HL-60 (cell line): Measurements from ENCODE around the gene PHTF1.
A peak's percentile ranks its signal among the peaks of the same experiment; 100 is the strongest.
"Not testable (repeated sequence)": the region's sequence is repeated elsewhere in the genome, so short reads cannot be mapped to it uniquely, and the experiment has no call there.

Experiments used
- DNase-seq, 2 experiments: peaks; one replicate each; pipeline ENCODE4 v3.0.0-alpha.2; 2010 to 2020; ENCODE audit warnings: low read depth in 1 of 2, low spot score in 1 of 2
- H3K27ac ChIP-seq: fragments of 250-450 bp; sonication (Bioruptor Pico); replicated peaks from 2 replicates; pipeline ENCODE4 v1.5.1; 2020; ENCODE audit warnings: mild to moderate bottlenecking, moderate library complexity
- H3K27me3 ChIP-seq: fragments of 250-450 bp; sonication (Bioruptor Pico); 2 replicates; pipeline ENCODE4 v1.5.1; 2021; ENCODE audit warnings: mild to moderate bottlenecking, moderate library complexity; ENCODE audit not compliant: insufficient read depth, poor library complexity, severe bottlenecking
- H3K4me3 ChIP-seq: replicated peaks from 2 replicates; pipeline ENCODE4 v1.5.1; 2011; ENCODE audit warnings: mild to moderate bottlenecking, control low read depth, low read length; ENCODE audit not compliant: insufficient read depth
- CTCF ChIP-seq: IDR thresholded peaks from one replicate; pipeline ENCODE4 v1.5.1; 2011; ENCODE audit warnings: low read length, control low read depth, inconsistent platforms; ENCODE audit not compliant: insufficient read depth
- GABPA ChIP-seq: IDR thresholded peaks from 2 replicates; pipeline ENCODE4 v1.6.1; 2012; ENCODE audit warnings: low read depth
- POLR2AphosphoS5 ChIP-seq: IDR thresholded peaks from 2 replicates; pipeline ENCODE4 v1.6.1; 2012; ENCODE audit warnings: low read depth
- REST ChIP-seq: IDR thresholded peaks from 2 replicates; pipeline ENCODE4 v1.6.1; 2012; ENCODE audit warnings: low read depth; ENCODE audit not compliant: insufficient replicate concordance
- SPI1 ChIP-seq: IDR thresholded peaks from 2 replicates; pipeline ENCODE4 v1.6.1; 2012; ENCODE audit warnings: low read depth, mild to moderate bottlenecking, borderline replicate concordance

The PHTF1 gene

GRCh38 chr1:113758631-113759332 is 504 bp downstream of the PHTF1 start:
- H3K27ac ChIP-seq: peak overlapping the region; percentile 94
- TF ChIP-seq POLR2AphosphoS5 (no peak), REST (no peak), SPI1 (no peak), GABPA (no peak), CTCF (no peak)
- H3K27me3 ChIP-seq: no peaks in the 10 kb centered on the region
- peak; percentile 34 to 64 for DNase-seq
- H3K4me3 ChIP-seq: peak overlapping the region; percentile 80

DNA sequence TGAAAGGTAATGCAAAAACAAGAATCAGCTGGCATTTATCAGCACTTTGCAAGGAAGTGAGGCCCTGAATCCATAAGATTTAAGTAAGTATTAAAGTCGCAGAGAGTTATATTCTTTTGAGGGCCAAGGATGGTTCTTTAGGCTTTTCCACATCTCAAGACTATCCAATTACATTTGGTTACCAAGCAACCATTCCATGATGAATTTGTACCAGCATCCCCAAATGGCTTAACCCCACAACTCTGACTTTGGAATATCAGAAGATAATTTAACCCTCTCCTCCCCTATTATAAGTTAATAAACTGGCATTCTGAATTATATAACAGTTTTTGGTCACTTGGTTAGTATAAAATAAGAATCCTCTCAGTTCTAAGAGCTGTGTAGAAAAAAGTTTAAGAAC is 2.8 kb downstream of the PHTF1 start:
- Histone ChIP-seq H3K27me3 (no peaks in the 10 kb centered on the region), H3K27ac (no peak overlapping the region), H3K4me3 (no peak overlapping the region)
- TF ChIP-seq CTCF: no peak
- TF ChIP-seq SPI1: no peak
- no peak for TF ChIP-seq REST
- TF ChIP-seq GABPA: no peak
- no peak for TF ChIP-seq POLR2AphosphoS5
- DNase-seq: no peak

GRCh38 chr1:113753333-113753732 is 6.0 kb downstream of the PHTF1 start:
- not testable (repeated sequence) for H3K27ac ChIP-seq, H3K4me3 ChIP-seq, H3K27me3 ChIP-seq, DNase-seq

- no peaks in the 10 kb centered on the region for H3K27me3 ChIP-seq
- no peak for DNase-seq
- TF ChIP-seq SPI1 (no peak), GABPA (no peak)
- H3K4me3 ChIP-seq: no peak overlapping the region
- no peak overlapping the region for H3K27ac ChIP-seq
Measured at GRCh38 chr1:113751516-113751915, 7.8 kb downstream of the PHTF1 start.

DNA sequence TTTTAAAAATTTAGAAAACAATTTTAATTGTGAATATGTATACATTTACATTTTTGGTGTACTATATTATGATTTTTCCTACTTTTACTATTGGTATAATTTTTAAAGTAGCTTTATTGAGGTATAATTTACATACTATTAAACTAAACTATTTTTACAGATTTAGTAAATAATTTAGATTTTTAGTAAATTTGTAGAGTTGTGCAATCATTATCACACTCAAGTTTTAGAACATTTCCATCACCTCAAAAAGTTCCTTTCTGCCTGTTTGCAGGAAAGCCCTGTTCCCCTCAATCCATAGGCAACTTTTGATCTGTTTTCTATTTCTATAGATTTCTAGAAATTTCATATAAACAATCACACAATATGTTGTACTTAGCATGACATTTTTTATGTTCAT is 8.2 kb downstream of the PHTF1 start:
- DNase-seq: no peak
- TF ChIP-seq SPI1 (no peak), GABPA (no peak)
- H3K27me3 ChIP-seq: no peaks in the 10 kb centered on the region
- H3K27ac ChIP-seq: no peak overlapping the region
- H3K4me3 ChIP-seq: no peak overlapping the region
